Posterior vena cava (tissue), 2 donors: Measurements from ENCODE around the gene ASPSCR1. TPM values are rescaled to one million over a fixed set of nuclear protein-coding genes. Genes with fewer than 3 reads are reported as not detected.

ENCODE experiments used
- DNase-seq: peaks from one replicate; pipeline ENCODE4 v3.0.0-alpha.2; 2020; ENCODE audit warnings: low spot score
- intact Hi-C, 2 donors: fragments of 100-400 bp; cut with DNase I; formaldehyde crosslinking; loops; one replicate each; pipeline versions ENCODE4 v1.14.1 to v1.14.2; 2022 to 2023
- total RNA-seq, 2 donors: library from RNA; stranded (reverse); fragmentation: NEBNext Ultra II Directional; extraction: Animal tissue kit (Norgen Biotek cat#: 25700); gene quantifications; one replicate each; pipeline ENCODE4 v1.2.1, GENCODE V29; 2021
- donor health status: DM: yes; HTN: yes; CAD: no.
- donor health status: DM: yes; HTN: yes; CAD: no.

The ASPSCR1 gene
- total RNA-seq, 2 donors from 2014 or later = 19.6 to 25.2 TPM

- intact Hi-C loops = loop anchor here in 1 of 2 donors (1.0 kb wide), 1 partner anchor 19 kb away; no protein-coding TSS in a partner anchor
- no peak for DNase-seq
Measured at GRCh38 chr17:82055965-82056728, 78.7 kb downstream of the ASPSCR1 start.

DNA sequence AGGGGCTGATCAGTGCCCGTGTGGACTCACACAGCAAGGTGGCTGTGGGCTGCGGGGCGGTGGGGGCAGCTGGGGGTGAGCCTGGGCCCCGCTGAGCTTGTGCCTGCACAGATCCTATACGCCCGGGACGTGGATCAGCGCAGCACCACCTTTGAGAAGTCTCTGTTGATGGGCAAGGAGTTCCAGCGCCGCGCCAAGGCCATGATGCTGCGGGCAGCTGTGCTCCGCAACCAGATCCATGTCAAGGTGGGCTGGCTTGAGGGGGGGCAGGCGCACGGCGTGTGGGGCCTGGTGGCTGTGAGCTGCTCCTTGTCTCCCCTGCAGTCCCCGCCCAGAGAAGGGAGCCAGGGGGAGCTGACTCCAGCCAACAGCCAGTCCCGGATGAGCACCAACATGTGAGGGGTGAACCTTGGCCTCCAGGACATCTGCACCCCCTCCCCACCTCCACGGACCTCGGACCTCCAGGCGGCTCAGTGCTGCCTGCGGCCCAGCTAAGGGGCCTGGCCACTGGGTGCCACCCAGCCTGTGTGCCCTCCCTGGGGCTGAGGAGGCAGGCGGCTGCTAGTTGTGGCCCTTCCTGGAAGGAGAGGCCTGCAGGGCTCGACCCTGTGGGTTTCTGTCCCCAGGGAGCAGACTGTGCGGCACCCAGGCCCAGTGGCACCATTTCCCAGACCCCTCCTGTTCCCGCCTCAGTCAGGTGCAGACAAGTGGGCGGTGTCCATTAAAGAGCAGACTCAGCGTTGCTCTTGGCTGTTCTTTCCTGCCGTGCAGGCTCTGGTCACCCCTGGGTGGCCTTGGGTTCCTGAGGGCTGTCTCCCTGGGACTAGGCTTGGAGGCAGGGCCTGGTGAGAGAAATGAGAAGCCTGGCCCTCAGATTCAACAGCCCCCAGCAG, 79.5 kb downstream of the ASPSCR1 start:
- DNase-seq = no peak
- intact Hi-C loops = no loop called here

GRCh38 chr17:82058230-82058854, 80.9 kb downstream of the ASPSCR1 start:
- no peak for DNase-seq

GRCh38 chr17:82058855-82059249, 81.4 kb downstream of the ASPSCR1 start:
- DNase-seq = no peak
- intact Hi-C loops = no loop called here

More at GRCh38 chr17:82058230-82058854, 80.9 kb downstream of the ASPSCR1 start:
- intact Hi-C loops = no loop called here

GRCh38 chr17:82059272-82060000, 82.0 kb downstream of the ASPSCR1 start:
- intact Hi-C loops = no loop called here
- no peak for DNase-seq

GRCh38 chr17:82060001-82060380, 82.6 kb downstream of the ASPSCR1 start:
- intact Hi-C loops = no loop called here
- DNase-seq = no peak

DNA sequence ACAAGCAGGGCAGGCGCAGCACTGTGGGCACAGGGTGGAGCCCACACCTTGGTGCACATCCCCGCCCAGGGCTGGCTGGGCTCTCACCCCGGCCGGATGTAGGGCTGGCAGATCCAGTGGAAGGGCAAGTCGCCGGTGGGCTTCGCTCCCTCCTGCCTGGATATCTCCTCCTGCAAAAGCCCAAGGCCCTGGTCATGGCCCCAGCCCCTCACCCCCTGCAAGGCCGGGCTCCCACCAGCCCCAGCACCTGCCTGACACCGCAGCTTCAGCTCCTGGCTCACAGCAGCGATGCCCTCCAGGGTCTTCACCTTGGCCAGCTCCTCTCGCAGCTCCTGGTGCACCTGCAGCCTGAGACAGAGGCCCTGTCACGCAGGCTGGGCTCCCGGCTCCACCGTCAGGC, 83.2 kb downstream of the ASPSCR1 start:
- no peak for DNase-seq
- intact Hi-C loops = no loop called here

- intact Hi-C loops = no loop called here
- no peak for DNase-seq
Measured at GRCh38 chr17:82061047-82061925, 83.9 kb downstream of the ASPSCR1 start.

DNA sequence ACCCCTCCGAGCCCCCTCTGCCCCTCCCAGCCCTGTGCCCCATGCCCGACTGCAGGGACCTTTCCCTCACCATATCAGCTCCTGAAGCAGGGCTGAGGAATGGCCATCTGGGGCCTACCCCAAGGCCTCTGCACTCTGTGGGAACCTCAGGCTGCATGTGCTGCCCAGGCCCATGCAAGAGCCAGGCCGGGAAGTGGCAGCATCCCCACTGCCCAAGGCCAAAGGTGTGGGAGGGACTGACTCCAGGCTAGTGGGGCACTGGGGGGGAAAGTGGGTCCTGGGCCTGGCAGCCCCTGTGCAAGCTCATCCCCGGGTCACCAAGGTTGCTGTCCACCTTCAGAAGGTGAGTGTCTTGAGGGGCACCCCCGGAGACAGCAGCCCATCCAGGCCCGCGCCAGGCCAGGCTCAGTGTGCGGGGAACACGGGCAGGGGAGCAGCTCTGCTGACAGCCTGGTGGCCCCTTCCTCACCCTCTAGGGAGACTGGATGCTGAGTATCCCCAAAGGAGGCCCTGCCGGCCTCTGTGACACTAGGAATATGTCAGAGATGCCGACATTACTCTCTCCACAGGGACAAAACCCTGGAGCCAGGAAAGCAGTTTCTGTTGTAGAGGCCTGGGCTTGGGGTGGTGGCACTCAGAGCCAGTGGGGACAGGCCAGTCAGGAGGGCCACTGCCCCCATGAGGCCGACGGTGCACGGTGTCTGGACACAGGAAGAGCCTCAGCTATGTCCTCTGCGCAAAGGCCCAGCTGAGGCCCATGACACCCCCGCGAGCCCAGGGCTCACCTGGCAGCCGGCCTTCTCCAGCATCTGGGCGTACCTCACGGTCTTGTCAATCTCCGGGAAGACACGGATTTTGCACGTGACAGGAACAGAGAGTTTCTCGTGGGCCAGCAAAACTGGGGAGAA, 84.9 kb downstream of the ASPSCR1 start:
- intact Hi-C loops = no loop called here
- DNase-seq = no peak

GRCh38 chr17:82062984-82063368, 85.5 kb downstream of the ASPSCR1 start:
- no peak for DNase-seq
- intact Hi-C loops = no loop called here

DNA sequence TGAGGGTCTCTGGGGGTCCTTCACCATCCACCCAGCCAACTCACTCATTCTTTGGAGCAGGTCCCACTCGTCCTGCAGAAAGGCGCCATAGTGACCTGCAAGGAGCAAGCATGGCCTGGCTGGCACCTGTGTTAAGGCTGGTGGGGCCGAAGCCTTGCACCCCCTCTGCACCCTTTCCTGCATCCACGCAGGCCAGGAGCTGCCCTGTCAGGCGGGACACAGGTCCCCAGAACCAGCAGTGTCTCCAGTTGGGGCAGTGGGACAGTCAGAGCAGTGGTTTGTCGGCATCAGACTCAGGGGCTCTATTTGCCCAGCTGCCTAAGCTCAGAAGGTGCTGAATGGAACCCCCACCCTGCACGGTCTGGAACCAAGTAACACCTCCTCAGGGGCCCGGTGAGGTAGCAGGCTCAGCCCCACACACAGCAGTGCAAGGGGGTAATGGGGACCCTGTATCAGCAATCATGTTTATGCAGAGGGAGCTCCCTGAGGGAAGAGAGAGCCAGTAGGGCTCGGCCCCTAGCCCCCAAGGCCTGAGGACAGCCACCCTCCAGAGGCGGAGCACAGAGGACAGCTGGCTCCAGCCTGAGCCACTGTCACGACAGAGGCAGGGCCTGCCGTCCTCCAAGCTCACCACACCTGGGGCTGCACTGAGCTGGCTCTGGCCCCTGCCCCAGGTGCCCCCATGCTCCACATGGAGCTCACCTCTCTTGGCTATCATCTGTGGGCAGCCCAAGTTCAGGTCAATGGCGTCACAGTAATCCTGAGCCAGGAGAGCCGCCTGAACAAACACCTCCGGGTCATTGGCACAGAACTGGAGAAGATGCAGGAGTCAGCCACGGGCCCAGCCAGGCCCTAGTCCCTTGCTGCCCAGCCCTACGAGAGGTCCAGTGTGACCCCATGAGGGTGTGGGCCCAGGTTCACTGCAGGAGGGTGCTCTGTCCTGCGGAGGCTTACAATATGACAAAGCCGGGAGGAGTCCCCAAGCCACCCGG, 86.3 kb downstream of the ASPSCR1 start:
- no peak for DNase-seq
- intact Hi-C loops = no loop called here

DNA sequence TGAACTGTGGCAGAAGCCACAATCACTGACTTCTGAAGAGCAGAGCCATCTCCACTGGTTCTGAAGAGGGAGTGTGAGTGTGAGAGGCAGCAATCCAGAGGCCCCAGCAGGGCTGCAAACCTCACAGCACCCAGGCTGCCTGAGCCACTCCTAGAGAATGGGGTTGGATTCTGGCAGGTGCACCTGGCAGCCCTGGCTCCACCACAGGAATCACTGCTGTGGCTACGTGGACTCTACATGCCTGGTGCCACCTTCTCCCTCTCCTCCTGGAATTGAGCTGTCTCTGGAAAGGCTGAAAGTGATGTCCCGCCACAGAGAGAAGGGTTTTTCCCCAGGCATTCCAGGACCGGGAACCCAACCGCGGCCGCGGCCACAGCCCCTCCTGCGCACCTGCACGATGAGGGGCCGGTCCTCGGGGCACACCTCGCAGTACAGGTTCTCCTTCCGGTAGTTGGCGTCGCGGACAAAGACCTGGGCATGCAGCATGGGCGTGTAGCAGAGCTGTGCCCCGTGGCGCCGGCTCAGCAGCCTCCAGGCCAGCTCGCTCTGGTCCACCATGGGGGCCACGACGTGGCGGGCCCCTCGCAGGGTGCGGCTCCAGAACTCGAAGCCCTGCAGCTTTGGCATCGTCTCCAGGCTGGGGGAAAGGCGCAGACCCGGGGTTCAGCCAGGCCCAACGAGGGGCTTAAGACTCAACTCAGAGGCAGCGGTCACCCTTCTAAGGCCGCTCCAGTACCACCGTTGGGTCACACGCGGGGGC, 87.2 kb downstream of the ASPSCR1 start:
- no peak for DNase-seq
- intact Hi-C loops = no loop called here

GRCh38 chr17:82065193-82065637, 87.8 kb downstream of the ASPSCR1 start:
- DNase-seq = no peak
- intact Hi-C loops = no loop called here

GRCh38 chr17:82065638-82066303, 88.3 kb downstream of the ASPSCR1 start, which contains the start of gene DUS1L:
Gene DUS1L (minus strand): TSS chr17:82065804. CDS start chr17:82065059, 745 bp downstream.
- intact Hi-C loops = no loop called here
- peak; percentile 91 for DNase-seq
